Smooth muscle cell (in vitro differentiated cells): ENCODE data around the gene KLHL20. TPM values are rescaled to one million over a fixed set of nuclear protein-coding genes. Genes with fewer than 3 reads are reported as not detected.

ENCODE experiments used
- DNase-seq: peaks from one replicate; lab custom pipeline; 2025; ENCODE audit not compliant: unreplicated experiment; lab: John Stamatoyannopoulos, UW
- H2AFZ ChIP-seq: fragments of 200-600 bp; sonication (generic); 2 replicates; pipeline ENCODE4 v1.6.0; 2016; ENCODE audit warnings: antibody characterized with exemption, low read depth, mild to moderate bottlenecking
- H3F3A ChIP-seq: fragments of 200-600 bp; sonication (generic); 2 replicates; pipeline ENCODE4 v1.6.0; 2017; ENCODE audit warnings: antibody characterized with exemption, low read depth
- H3K27ac ChIP-seq: fragments of 200-600 bp; sonication (generic); 2 replicates; pipeline ENCODE4 v1.5.1; 2016; ENCODE audit warnings: low read depth, mild to moderate bottlenecking
- H3K27me3 ChIP-seq: fragments of 200-600 bp; sonication (generic); 2 replicates; pipeline ENCODE4 v1.6.1; 2016; ENCODE audit warnings: low read depth, mild to moderate bottlenecking
- H3K36me3 ChIP-seq: fragments of 200-600 bp; sonication (generic); 2 replicates; pipeline ENCODE4 v1.5.1; 2016; ENCODE audit warnings: low read depth
- H3K4me1 ChIP-seq: fragments of 200-600 bp; sonication (generic); 2 replicates; pipeline ENCODE4 v1.5.1; 2016; ENCODE audit warnings: low read depth
- H3K4me2 ChIP-seq: fragments of 200-600 bp; sonication (generic); 2 replicates; pipeline ENCODE4 v1.6.0; 2016; ENCODE audit warnings: mild to moderate bottlenecking
- H3K4me3 ChIP-seq: fragments of 200-600 bp; sonication (generic); 2 replicates; pipeline ENCODE4 v1.5.1; 2016; ENCODE audit warnings: mild to moderate bottlenecking
- H3K79me2 ChIP-seq: fragments of 200-600 bp; sonication (generic); 2 replicates; pipeline ENCODE4 v1.6.0; 2016; ENCODE audit warnings: low read depth, mild to moderate bottlenecking
- H3K9ac ChIP-seq: fragments of 200-600 bp; sonication (generic); 2 replicates; pipeline ENCODE4 v1.6.0; 2016; ENCODE audit warnings: low read depth
- H3K9me3 ChIP-seq: fragments of 200-600 bp; sonication (generic); replicated peaks from 2 replicates; pipeline ENCODE4 v1.5.1; 2016; ENCODE audit warnings: low read depth
- H4K20me1 ChIP-seq: fragments of 200-600 bp; sonication (generic); 2 replicates; pipeline ENCODE4 v1.6.0; 2016; ENCODE audit warnings: low read depth
- WGBS: methylation state at CpG from one replicate; pipeline ENCODE4 v1.1.7; 2016; ENCODE audit warnings: low lambda C conversion rate; 5-methylcytosine and 5-hydroxymethylcytosine counted together
- polyA plus RNA-seq: library from polyadenylated mRNA; unstranded; fragments of >200 nt; fragmentation: Nextera tagmentation; extraction: Ambion mirVana; gene quantifications from 2 replicates; pipeline ENCODE4 v1.2.1, GENCODE V29; 2016
- total RNA-seq: library from RNA; depleted of rRNA; stranded (reverse); fragments of >200 nt; gene quantifications from 2 replicates; pipeline ENCODE4 v1.2.3, GENCODE V29; 2014
- TF ChIP-seq, protein P1 (sequence below): fragments of 200-600 bp; sonication (generic); IDR thresholded peaks from 2 replicates; pipeline ENCODE4 v1.5.1; 2017; ENCODE audit warnings: borderline replicate concordance, mild to moderate bottlenecking, antibody characterized with exemption; ENCODE audit not compliant: insufficient read depth, poor library complexity, severe bottlenecking

KLHL20 gene
- total and polyA plus RNA-seq, 2 experiments from 2014 or later = 25.6 to 49.7 TPM

- H3K9me3 ChIP-seq = no peaks in the 10 kb centered on the region
- no peak overlapping the region for H3K4me3 ChIP-seq
- H3K27ac ChIP-seq = no peak overlapping the region
- WGBS = 98% methylated on average over 5 of the region's 5 CpGs
- no peak overlapping the region for H3K9ac ChIP-seq
- no peaks in the 10 kb centered on the region for H3K79me2 ChIP-seq
- no peaks in the 10 kb centered on the region for H3K4me1 ChIP-seq
- no peaks in the 10 kb centered on the region for H3F3A ChIP-seq
- no peaks in the 10 kb centered on the region for H3K27me3 ChIP-seq
- TF ChIP-seq, protein P1, sequence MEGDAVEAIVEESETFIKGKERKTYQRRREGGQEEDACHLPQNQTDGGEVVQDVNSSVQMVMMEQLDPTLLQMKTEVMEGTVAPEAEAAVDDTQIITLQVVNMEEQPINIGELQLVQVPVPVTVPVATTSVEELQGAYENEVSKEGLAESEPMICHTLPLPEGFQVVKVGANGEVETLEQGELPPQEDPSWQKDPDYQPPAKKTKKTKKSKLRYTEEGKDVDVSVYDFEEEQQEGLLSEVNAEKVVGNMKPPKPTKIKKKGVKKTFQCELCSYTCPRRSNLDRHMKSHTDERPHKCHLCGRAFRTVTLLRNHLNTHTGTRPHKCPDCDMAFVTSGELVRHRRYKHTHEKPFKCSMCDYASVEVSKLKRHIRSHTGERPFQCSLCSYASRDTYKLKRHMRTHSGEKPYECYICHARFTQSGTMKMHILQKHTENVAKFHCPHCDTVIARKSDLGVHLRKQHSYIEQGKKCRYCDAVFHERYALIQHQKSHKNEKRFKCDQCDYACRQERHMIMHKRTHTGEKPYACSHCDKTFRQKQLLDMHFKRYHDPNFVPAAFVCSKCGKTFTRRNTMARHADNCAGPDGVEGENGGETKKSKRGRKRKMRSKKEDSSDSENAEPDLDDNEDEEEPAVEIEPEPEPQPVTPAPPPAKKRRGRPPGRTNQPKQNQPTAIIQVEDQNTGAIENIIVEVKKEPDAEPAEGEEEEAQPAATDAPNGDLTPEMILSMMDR = no peak
- peaks cover 16% of the 10 kb centered on the region for H3K36me3 ChIP-seq
- no peak for DNase-seq
- H2AFZ ChIP-seq = no peak overlapping the region
- H3K4me2 ChIP-seq = no peak overlapping the region
- H4K20me1 ChIP-seq = peaks cover 32% of the 10 kb centered on the region
Measured at GRCh38 chr1:173775578-173776226, 60.9 kb downstream of the KLHL20 start.

DNA sequence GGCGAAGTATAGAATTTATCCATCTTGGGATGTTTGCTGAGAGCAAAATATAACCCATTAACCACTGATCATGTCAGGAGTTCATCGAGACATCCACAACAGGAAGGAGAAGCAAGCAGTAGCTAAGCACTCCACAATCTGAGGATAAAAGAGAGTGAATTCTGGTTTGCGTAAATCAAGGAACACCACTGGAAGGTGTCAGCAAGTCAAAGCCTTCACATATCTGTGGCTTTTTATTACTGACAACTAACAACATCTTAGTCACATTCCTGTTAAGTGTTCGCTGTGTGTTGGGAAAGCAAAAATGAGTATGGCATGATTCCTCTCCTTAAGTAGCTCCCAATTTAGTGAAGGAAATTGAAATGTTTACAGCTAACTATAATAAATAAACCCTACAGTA, 65.2 kb downstream of the KLHL20 start:
- no peak overlapping the region for H3K9ac ChIP-seq
- no peak overlapping the region for H3K4me2 ChIP-seq
- H3K4me1 ChIP-seq = no peaks in the 10 kb centered on the region
- no peaks in the 10 kb centered on the region for H3F3A ChIP-seq
- no peak overlapping the region for H3K27ac ChIP-seq
- H3K36me3 ChIP-seq = peaks cover 34% of the 10 kb centered on the region
- no peaks in the 10 kb centered on the region for H3K79me2 ChIP-seq
- H3K4me3 ChIP-seq = no peak overlapping the region
- H3K27me3 ChIP-seq = no peaks in the 10 kb centered on the region
- TF ChIP-seq, protein P1 = no peak
- no peak for DNase-seq
- WGBS = 63% methylated on average over 4 of the region's 4 CpGs
- H3K9me3 ChIP-seq = no peaks in the 10 kb centered on the region
- H2AFZ ChIP-seq = no peak overlapping the region
- peaks cover 32% of the 10 kb centered on the region for H4K20me1 ChIP-seq

DNA sequence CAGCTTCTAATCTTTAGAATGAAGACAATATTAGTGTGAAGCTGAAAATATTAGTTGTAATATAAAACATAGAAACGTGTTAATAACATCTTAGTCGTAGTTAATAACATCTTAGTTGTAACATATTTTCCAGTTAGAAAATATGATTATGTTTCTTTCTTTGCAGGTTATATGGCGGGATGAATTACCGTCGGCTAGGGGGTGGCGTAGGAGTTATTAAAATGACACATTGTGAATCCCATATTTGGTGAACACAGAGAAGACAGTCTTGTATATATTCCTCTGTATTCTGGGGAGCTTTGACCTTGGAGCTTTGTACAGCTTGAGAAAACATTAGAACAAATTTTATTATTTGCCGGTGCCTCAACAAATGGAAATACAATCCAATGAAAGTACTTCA, 70.2 kb downstream of the KLHL20 start:
- peaks cover 24% of the 10 kb centered on the region for H3K36me3 ChIP-seq
- H3K9me3 ChIP-seq = no peaks in the 10 kb centered on the region
- H4K20me1 ChIP-seq = peaks cover 12% of the 10 kb centered on the region
- DNase-seq = no peak
- H3K9ac ChIP-seq = no peak overlapping the region
- H3K79me2 ChIP-seq = no peaks in the 10 kb centered on the region
- H3K4me2 ChIP-seq = no peak overlapping the region
- no peak overlapping the region for H3K4me3 ChIP-seq
- H3K4me1 ChIP-seq = no peaks in the 10 kb centered on the region
- TF ChIP-seq, protein P1 = no peak
- no peak overlapping the region for H3K27ac ChIP-seq
- no peaks in the 10 kb centered on the region for H3K27me3 ChIP-seq
- no peaks in the 10 kb centered on the region for H3F3A ChIP-seq
- 96% methylated on average over 7 of the region's 7 CpGs for WGBS
- no peak overlapping the region for H2AFZ ChIP-seq

GRCh38 chr1:173789841-173790240, 75.1 kb downstream of the KLHL20 start:
- Histone ChIP-seq H3K27me3 (no peaks in the 10 kb centered on the region), H3K9ac (no peak overlapping the region), H2AFZ (no peak overlapping the region), H3K4me3 (no peak overlapping the region), H3F3A (no peaks in the 10 kb centered on the region), H3K4me1 (no peaks in the 10 kb centered on the region), H4K20me1 (peaks cover 5% of the 10 kb centered on the region), H3K27ac (no peak overlapping the region), H3K4me2 (no peak overlapping the region), H3K36me3 (peaks cover 2% of the 10 kb centered on the region), H3K9me3 (no peaks in the 10 kb centered on the region), H3K79me2 (no peaks in the 10 kb centered on the region)
- TF ChIP-seq, protein P1 = no peak
- DNase-seq = no peak
- WGBS = 96% methylated on average over 2 of the region's 2 CpGs
